ENCODE data around the gene GHRL.
"Not testable (repeated sequence)": the region's sequence is repeated elsewhere in the genome, so short reads cannot be mapped to it uniquely, and the experiment has no call there.

GHRL gene

DNA sequence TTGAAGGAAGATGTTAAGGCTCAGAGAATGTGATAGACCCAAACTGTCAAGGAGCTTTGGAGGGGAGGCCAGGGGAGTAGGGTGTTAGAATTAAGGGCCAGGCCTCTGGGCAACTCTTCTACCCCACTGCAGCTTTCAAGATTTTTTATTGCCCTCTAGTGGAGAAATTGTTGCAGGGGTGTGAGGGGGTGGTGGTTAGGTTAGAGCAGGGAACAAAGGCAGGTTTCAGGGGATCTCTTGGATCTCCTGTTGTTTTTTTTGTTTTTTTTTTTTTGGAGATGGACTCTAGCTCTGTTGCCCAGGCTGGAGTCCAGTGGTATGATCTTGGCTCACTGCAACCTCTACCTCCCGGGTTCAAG is 29.6 kb upstream of the GHRL start:
- no peak for DNase-seq

DNA sequence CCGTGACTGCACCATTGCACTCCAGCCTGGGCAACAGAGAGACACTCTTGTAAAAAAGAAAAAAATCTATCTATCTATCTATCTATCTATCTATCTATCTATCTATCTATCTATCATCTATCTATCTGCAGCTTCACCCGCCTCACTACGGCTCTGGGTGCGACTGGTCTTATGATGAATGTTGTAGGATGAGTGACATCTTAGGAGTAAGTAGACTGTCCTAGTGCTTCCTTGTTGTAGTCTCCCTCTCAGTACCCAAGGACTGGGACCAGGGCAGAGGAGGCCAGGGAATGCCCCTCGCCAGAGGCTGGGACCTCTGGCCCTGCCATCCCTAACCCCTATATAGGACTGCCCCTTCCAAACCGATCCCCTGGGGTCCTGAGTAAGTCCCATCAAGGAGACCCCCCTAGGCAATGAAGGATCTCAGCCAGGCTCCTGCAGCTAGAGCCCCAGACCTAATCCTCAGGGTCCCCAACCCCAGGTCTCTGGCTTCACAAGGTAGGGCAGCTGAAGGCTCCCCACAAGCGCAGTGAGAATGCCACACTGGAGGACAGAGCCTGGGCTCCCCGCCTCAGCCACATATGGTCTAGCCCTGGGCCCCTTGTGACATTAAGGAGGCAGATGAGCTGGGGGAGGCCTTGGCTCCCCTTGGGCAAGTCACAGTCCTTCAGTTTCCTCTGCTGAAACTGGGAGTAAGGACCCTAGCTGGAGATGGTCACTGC is 29.0 kb upstream of the GHRL start:
- no peak for DNase-seq

DNA sequence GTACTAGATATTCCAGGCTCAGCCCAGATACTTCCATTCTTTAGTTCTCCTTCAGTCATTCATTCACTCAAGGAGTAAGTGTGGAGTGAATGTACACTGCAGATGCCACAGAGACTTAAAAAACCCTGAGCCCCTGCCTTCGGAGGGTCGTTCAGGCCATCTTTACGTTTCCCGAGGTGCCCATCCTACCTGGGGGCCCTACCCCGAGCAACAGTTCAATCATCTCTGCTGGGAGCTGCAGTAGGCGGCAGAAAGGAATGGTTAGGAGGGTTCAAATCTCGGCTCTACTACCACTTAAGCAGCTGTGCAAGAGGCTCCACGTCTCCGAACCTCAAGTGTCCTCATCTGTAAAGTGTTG is 27.6 kb upstream of the GHRL start:
- DNase-seq, result no peak

DNA sequence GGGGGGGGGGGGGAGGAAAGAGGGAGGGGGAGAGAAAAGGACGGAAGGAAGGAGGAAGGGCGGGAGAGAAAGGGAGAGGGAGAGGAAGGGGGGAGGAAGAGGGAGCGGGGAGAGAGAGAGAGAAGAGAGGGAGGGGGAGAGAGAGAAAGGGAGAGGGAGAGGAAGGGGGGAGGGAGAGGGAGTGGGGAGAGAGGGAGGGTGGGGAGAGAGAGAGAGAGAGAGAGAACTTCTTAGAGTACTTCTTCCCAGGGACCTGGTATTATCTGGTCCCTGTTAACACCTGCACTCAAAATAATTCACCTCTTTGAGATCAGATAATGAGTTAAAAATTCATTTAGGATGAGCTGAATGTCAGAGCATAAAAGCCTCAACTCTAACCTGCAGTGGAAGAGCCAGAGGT is 27.1 kb upstream of the GHRL start:
- DNase-seq, result no peak

DNA sequence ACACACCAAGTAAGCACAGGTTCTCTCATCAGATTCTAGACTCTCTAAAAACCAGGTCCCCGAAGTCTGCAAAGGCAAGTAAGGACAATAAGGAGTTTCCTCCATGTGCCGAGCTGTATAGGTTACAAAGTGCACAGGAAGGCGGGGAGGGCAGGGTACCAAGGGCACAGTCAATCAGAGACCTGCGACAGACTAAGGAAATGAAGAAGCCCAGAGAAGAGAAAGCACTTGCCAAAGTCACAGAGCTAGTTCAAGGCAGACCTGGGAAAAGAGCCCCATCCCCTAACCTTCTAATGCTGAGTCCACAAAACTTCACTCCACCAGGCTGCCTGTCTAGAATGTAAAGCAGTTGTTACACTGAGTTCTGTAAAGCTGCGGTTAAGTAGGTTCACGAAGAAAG is 26.5 kb upstream of the GHRL start:
- no peak for DNase-seq

DNA sequence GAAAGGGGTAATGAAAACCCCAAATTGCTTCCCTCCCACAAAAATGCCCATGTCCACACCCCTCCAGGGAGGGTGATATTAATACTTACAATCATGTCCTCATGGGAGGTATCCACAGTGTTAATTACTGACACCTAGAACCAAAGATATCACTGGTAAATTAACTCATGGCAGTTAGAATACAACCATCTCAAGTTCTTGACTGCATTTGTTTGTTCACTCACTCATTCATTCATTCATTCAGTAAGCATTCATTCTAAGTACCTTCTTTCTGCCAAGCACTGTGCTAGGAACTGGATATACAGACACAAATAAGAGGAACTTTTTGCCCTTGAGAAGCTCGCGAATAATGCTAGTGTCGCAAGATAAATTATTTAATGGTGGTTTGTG is 25.2 kb upstream of the GHRL start:
- no peak for DNase-seq

DNA sequence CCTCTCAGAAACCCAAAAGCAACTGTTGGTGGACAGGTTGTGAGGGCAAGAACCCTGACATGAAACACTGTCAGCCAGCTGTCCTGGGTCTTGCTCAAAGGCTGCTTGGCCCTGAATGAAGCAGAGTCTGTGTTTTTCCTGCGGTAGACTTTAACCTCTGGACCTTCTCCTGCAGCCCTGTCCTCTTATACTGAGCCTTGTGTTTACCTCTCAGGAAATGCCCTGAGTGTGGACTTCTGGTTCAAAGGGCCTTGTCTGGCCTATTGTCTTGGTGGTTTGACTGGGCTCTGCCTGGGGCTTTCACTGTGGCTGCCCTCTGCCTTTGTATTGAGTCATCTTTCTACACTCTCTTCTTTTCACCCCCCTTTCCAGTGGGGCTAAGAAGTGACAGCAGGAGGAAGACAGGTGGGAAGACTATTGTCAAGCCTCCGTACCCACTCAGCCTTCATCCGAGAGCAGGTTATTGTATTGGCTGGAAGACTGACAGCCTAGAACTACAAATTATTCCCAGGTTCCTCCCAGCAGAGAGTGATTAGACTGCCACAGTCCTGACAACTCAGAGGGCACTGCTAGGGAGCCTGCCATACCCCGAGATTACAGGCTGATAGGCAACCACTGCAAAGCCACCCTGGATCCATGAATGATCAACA is 24.7 kb upstream of the GHRL start:
- DNase-seq, result no peak

DNA sequence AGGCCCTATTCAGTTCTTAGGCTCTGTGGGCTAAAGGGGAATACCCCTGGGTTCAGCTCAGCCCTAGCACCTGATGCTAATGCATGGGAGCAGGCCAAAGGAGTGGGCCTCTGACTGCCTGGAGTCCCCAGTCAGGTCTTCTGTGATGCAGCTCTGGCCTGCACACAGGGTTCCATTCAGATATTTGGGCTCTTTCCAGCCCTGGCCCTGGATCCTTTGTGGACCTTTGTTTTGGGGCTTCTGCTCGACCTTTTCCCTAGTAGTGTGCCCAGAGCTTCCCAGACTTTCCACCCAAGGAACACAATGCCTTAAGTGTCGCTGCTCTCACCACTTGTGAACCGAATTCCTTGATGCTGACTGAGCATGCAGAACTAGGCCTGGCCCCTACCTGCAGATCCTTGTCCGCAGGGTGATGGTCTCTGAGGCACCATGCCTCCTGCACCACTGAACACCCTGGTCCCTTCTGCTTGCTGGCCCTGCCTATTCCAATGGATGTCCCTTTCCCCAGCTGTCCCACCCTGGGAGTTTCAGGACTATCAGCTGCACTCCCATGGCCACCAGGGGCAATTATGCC is 23.1 kb upstream of the GHRL start:
- no peak for DNase-seq

DNA sequence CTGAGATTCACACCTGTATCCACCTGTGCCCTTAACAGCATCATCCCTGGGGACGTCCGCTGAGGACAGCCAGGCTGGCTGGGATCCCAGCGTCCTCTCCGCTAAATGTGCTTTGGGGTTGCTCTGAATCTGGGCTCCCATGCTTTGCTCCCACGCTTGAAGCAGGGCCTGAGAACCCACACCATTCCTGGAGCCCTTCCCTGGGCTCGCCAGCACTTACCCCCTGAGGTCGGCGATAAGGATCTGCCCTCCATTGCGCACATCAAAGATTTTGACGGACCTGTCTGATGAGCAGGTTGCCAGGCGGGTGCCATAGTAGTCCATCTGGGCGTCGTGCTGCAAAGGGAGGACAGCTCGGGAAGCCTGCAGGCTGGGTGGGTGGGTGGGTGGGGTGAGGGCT is 22.4 kb upstream of the GHRL start:
- no peak for DNase-seq

DNA sequence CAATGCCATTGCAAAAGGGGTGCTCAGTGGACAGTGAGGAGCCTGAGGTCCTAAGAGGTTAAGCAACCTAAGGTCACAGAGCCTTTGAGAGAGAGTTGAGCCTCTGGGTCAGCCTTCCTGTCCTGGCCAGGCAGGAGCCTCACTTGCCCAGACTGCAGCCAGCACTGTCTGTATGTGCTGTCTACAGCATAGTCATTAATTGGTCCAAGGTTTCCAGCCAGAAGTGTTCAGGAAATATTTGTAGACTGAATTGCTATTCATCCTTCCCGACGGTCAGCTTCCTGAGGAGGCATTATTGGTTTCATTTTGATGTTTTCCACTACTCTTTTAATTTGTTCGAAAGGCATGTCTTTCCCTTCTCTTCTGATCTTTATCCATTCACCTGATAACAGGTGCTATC is 20.1 kb upstream of the GHRL start:
- DNase-seq, result no peak

DNA sequence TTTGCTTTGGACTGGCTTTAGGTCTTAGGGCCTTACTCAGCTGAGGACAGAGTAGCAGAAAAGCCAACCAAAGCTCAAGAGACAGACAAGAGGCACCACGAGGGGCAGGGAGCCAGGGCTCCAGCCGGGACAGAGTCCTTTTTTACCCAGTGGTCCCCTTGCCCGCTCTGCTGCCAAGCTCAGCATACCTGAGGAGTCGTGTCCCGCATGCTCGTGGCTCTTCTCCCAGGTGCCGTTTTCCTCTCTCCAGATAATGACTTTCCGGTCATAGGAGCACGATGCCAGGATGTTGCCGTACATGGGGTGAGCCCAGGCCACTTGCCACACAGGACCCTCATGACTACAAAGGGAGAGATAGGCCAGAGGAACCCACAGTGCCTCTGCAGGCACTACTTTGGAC is 19.6 kb upstream of the GHRL start:
- no peak for DNase-seq

DNA sequence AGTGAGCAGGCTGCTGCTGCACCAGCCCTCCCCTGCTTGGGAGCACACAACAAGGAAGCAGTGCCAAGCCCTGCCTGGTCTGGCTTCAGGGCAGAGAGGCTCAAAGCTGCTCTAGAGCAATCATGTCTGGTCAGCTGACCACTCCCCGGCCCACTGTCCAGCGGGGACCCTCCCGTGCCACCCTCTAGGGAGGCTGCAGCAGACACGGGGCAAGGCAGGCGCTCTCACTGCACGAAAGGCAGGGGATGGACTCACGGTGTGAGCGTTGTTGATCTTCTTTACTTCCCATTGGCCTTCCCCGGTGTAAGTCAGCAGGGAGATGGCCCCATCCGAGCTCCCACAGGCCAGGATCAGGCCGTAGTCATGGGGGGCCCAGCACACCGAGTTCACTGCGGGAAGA is 19.0 kb upstream of the GHRL start:
- no peak for DNase-seq

DNA sequence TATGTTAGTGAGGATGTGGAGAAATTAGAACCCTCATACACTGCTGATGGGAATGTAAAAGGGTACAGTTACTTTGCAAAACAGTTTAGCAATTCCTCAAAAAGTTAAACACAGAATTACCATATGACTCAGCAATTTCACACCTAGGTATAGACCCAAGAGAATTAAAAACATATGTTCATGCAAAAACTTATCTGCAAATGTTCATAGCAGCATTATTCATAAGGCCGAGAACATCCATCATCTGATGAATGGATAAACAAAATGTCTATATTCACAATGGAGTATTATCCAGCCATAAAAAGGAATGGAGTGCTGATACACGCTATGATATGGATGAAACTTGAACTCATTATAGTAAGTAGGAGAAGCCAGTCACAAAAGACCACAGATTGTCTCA is 17.8 kb upstream of the GHRL start:
- DNase-seq, result no peak

DNA sequence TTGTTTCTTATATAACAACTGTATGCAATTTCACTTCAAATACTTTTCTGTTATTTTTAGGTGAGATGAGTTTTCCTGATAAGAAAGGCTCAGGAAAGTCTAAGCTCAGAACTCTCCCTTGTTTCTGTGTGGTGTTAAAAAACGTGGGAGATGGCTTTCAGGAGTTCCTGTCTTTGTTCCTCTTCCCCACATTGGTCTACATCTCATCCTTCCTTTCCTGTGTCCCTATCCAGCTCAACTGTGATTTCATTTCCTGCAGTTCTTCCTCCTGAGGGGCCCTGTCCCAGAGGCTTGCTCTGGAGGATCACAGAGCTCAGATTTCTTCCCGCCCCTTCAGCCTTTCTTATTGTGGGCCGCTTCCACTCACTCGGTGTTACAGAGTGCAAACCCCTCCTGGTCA is 17.0 kb upstream of the GHRL start:
- DNase-seq, result no peak

DNA sequence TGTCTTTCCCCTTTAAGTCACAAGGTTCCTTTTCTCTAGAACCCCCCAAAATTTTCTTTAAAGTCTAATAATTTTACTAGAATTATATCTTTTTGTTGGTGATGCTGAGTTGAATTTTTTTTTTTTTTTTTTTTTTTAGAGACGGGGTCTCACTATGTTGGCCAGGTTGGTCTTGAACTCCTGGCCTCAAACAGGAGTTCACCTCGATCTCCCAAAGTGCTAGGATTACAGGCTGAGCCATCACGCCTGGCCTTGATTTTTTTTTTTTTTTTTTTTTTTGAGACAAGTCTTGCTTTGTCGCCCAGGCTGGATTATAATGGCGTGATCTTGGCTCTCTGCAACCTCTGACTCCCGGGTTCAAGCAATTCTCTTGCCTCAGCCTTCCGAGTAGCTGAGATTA is 15.9 kb upstream of the GHRL start:
- no peak for DNase-seq

DNA sequence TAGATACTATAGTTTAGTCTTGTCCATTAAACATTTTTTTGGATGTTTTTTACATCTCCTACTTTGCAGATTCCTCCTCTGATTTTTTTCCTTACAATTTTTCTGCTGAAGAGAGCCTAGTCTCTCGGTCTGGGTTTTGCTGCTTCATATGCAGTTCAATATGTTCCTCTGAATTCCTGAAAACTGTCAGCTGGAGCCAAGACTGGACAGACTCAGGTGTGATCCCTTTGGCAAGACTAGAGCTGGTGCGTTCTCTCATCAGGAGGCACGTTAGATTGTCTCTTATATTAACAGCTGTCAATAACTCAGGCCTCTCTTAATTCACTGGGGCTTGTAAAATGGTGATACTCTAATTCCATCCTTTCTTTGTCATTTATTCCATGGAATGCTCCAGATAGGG is 13.4 kb upstream of the GHRL start:
- DNase-seq, result no peak

DNA sequence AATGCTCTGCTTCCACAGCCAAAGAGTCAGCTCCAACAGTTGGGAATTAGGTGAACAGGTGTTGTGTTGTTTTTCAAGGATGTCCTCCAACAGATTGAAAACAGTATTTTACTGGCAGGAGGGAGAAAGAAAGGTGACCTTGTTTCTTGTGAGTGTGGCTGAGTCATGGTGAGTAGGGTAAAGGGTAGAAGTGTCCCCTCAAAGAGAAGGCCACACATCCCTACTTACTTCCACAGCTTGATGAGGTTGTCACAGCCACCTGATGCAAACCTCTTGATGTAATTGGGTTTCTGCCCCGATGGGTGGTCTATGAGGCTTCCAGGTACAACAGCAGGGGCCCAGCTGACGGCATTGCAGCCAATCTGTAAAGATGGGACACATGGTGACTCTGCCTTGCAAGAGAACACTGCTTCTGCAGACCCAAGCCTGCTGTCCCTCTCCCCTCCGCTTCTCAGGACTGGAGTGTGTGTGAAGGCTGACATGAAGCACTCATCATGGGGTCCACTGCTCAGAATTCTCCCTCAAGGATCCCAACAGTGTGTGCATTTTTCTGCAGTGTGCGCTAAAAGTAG is 12.7 kb upstream of the GHRL start:
- DNase-seq, result no peak

DNA sequence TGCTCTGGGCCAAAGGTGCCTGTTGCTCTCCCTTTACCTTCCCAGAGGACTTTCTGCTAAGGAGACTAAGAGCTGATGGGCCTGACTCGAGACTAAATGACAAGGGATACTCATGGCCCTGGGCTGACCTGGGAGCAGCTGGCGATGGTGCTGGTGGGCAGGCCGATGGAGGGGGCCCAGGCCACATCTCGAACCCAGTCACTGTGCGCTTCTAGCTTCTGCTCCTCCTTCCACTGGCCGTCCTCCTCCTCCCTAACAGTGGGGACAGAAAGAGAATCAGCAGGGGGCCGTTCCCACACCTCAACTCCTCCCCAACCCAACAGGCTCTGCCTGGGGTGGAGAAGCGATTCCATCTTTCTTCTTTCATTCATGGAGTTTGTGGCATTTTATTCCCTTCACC is 12.2 kb upstream of the GHRL start:
- DNase-seq, result no peak

DNA sequence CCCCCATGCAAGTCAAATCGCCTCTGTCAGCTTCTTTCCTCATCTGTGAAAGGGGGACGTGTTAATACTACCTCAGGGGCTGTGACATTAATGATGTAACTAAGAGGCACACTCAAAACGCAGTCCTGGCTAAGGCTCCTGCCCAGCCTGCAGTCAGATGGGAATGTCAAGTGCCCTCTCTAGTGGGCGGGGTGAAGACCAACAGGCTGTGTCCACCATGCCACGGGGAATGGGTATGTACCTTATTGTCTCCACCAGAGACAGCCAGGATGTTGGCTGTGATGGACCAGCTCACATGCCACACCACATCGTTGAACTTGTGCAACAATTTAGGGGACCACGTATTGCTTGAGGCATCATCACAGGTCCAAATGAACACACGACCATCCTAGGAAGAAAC is 11.0 kb upstream of the GHRL start:
- no peak for DNase-seq

DNA sequence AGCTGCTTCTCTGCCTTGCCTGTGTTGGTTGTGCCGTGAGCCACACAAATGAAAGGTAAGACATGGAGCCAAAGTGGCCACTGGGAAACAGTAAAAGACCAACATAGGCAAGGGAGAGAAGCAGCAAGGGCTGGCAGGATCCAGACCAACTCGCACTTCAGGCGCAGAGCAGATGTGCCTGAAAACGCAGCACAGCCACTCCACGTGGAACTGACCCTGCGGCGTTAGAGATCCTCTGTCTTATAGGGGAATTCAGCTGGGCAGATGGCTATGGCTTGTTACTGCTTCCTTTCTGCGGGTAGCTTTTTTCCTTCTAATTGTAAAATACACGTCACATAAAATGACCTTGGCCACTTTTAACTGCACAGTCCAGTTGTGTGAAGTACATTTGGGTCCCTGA is 10.4 kb upstream of the GHRL start:
- no peak for DNase-seq

DNA sequence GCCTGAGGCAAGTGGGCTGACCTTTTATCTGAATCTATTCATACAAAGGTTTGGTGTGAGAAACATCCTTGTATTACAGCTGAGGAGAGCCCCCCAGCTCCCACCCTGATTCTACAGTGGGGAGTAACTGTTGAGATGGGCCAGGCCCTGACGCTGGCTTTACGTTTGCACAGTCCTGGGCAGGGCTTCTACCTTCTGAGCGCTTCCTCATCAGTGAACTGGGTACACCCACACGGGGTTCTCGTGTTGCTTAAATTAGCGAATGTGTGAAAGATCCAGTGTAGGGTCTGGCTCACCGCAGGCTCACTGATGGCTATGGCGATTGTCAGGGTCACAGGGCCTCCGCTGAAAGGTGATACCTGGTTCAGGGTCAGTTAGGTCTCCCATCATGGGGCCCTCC is 7.3 kb upstream of the GHRL start:
- DNase-seq, result no peak

DNA sequence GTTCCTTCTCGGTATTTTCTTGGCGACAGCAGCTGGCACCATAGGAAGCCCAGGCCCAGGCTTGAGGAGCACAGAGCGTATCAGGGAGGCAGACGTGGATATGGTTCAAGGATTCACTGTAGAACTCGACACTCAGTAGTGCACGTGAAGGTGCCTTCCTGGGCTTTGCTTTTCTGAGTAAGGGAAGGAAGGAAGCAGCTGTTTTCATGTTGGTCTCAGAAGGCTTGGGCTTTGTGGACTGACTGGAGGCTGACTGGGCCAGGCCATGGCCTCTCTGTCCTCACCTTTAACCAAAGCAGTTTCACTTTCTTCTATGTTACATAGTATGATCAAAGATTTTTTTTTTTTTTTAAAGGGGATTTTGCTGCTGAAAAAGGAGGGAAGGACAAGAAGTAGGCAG is 6.9 kb upstream of the GHRL start:
- DNase-seq, result no peak

DNA sequence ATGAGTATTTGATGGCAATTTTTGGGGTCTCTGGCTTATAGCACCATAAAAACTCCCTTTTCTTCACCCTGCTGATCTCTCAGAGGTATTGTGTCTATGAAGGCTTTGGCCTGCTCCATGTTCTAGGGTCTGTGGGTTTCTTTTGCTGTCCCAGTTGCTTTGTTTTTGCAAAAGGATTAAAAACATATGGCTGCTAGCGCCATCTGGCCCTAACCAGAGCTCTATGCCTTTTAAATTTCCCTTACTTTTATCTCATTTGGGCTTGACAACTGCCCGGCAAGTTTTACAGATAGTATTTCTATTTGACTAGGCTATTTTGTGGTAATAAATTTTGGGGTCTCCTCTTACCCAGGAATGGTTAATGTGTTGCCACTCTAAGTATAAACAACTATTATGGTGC is 6.4 kb upstream of the GHRL start:
- DNase-seq, result no peak

DNA sequence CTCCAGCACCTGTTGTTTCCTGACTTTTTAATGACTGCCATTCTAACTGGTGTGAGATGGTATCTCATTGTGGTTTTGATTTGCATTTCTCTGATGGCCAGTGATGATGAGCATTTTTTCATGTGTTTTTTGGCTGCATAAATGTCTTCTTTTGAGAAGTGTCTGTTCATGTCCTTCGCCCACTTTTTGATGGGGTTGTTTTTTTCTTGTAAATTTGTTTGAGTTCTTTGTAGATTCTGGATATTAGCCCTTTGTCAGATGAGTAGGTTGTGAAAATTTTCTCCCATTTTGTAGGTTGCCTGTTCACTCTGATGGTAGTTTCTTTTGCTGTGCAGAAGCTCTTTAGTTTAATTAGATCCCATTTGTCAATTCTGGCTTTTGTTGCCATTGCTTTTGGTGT is 5.3 kb upstream of the GHRL start:
- not testable (repeated sequence) for DNase-seq

Measured in CD4-positive, alpha-beta T cell treated with Interferon gamma for 1 hour (primary cell).